ENCODE measurements around the gene RGS7. TPM values are rescaled to one million over a fixed set of nuclear protein-coding genes. Genes with fewer than 3 reads are reported as not detected.

RGS7 gene
- total RNA-seq, 1 experiment from 2014 or later, result 1.0 TPM

GRCh38 chr1:241114699-241115233 is 242.2 kb downstream of the RGS7 start:
- no peak overlapping the region for H3K4me3 Mint-ChIP-seq (ENCODE audit: low read depth, unreplicated experiment)
- peaks cover 2% of the 10 kb centered on the region for H3K9me3 Mint-ChIP-seq (ENCODE audit: low read depth, unreplicated experiment)
- peaks cover 5% of the 10 kb centered on the region for H3K36me3 Mint-ChIP-seq (ENCODE audit: insufficient read depth, unreplicated experiment)
- H3K27me3 Mint-ChIP-seq (ENCODE audit: unreplicated experiment), result no peaks in the 10 kb centered on the region
- TF ChIP-seq, protein P1, sequence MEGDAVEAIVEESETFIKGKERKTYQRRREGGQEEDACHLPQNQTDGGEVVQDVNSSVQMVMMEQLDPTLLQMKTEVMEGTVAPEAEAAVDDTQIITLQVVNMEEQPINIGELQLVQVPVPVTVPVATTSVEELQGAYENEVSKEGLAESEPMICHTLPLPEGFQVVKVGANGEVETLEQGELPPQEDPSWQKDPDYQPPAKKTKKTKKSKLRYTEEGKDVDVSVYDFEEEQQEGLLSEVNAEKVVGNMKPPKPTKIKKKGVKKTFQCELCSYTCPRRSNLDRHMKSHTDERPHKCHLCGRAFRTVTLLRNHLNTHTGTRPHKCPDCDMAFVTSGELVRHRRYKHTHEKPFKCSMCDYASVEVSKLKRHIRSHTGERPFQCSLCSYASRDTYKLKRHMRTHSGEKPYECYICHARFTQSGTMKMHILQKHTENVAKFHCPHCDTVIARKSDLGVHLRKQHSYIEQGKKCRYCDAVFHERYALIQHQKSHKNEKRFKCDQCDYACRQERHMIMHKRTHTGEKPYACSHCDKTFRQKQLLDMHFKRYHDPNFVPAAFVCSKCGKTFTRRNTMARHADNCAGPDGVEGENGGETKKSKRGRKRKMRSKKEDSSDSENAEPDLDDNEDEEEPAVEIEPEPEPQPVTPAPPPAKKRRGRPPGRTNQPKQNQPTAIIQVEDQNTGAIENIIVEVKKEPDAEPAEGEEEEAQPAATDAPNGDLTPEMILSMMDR (IDR thresholded peaks at IDR 0.05; ENCODE audit: unreplicated experiment), result no peak
- no peak for DNase-seq
- peaks cover 15% of the 10 kb centered on the region for H3K4me1 Mint-ChIP-seq (ENCODE audit: low read depth, unreplicated experiment)
- CTCF ChIA-PET, result no interaction called here
- H3K27ac Mint-ChIP-seq (ENCODE audit: unreplicated experiment), result no peak overlapping the region
- BruUV-seq (replicated peaks), result no TSS peak
- intact Hi-C loops (cut with micrococcal nuclease; ENCODE audit: unreplicated experiment), result no loop called here

DNA sequence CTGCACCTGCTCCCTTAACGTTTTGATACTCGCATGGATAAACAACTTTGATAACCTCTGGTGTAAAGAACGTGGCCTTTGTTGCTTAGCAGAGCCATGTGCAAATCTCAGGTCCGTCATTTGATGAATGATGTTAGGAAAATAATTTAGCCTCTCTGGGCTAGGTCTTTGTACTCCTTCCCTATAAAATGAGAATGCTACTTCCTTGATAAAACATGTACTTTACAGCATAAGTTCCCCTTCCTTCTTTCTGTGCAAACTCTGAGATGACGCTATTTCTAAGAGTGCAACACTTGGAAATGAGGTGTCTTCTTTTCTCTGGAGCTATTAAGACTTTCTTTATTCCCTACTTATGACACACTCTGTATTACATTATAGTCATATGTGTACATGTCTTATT is 243.4 kb downstream of the RGS7 start:
- Mint-ChIP-seq H3K4me3 (ENCODE audit: low read depth, unreplicated experiment) (no peak overlapping the region), H3K9me3 (ENCODE audit: low read depth, unreplicated experiment) (peaks cover 2% of the 10 kb centered on the region), H3K4me1 (ENCODE audit: low read depth, unreplicated experiment) (peaks cover 24% of the 10 kb centered on the region), H3K27ac (ENCODE audit: unreplicated experiment) (no peak overlapping the region), H3K27me3 (ENCODE audit: unreplicated experiment) (no peaks in the 10 kb centered on the region), H3K36me3 (ENCODE audit: insufficient read depth, unreplicated experiment) (peaks cover 5% of the 10 kb centered on the region)
- DNase-seq, result no peak
- TF ChIP-seq, protein P1 (IDR thresholded peaks at IDR 0.05; ENCODE audit: unreplicated experiment), result no peak
- BruUV-seq (replicated peaks), result no TSS peak
- intact Hi-C loops (cut with micrococcal nuclease; ENCODE audit: unreplicated experiment), result no loop called here
- CTCF ChIA-PET, result no interaction called here

GRCh38 chr1:241109039-241109438 is 248.0 kb downstream of the RGS7 start:
- CTCF ChIA-PET, result interaction anchor here (0.6 to 0.8 kb wide), 2 partner anchors 35 to 1251 kb away, joined by 3 read pairs; no protein-coding TSS in a partner anchor
- peaks cover 21% of the 10 kb centered on the region for H3K4me1 Mint-ChIP-seq (ENCODE audit: low read depth, unreplicated experiment)
- H3K36me3 Mint-ChIP-seq (ENCODE audit: insufficient read depth, unreplicated experiment), result peaks cover 5% of the 10 kb centered on the region
- DNase-seq, result no peak
- no peak overlapping the region for H3K4me3 Mint-ChIP-seq (ENCODE audit: low read depth, unreplicated experiment)
- H3K27me3 Mint-ChIP-seq (ENCODE audit: unreplicated experiment), result no peaks in the 10 kb centered on the region
- intact Hi-C loops (cut with micrococcal nuclease; ENCODE audit: unreplicated experiment), result no loop called here
- BruUV-seq (replicated peaks), result no TSS peak
- H3K9me3 Mint-ChIP-seq (ENCODE audit: low read depth, unreplicated experiment), result no peaks in the 10 kb centered on the region
- H3K27ac Mint-ChIP-seq (ENCODE audit: unreplicated experiment), result peak overlapping the region; percentile 21
- TF ChIP-seq, protein P1 (IDR thresholded peaks at IDR 0.05; ENCODE audit: unreplicated experiment), result no peak

- H3K27ac Mint-ChIP-seq (ENCODE audit: unreplicated experiment), result no peak overlapping the region
- CTCF ChIA-PET, result interaction anchor here (0.6 kb wide), 1 partner anchor 553 kb away, joined by 3 read pairs; no protein-coding TSS in a partner anchor
- H3K4me3 Mint-ChIP-seq (ENCODE audit: low read depth, unreplicated experiment), result no peak overlapping the region
- H3K9me3 Mint-ChIP-seq (ENCODE audit: low read depth, unreplicated experiment), result no peaks in the 10 kb centered on the region
- TF ChIP-seq, protein P1 (IDR thresholded peaks at IDR 0.05; ENCODE audit: unreplicated experiment), result no peak
- BruUV-seq (replicated peaks), result no TSS peak
- H3K36me3 Mint-ChIP-seq (ENCODE audit: insufficient read depth, unreplicated experiment), result no peaks in the 10 kb centered on the region
- intact Hi-C loops (cut with micrococcal nuclease; ENCODE audit: unreplicated experiment), result no loop called here
- no peak for DNase-seq
- no peaks in the 10 kb centered on the region for H3K27me3 Mint-ChIP-seq (ENCODE audit: unreplicated experiment)
- peaks cover 18% of the 10 kb centered on the region for H3K4me1 Mint-ChIP-seq (ENCODE audit: low read depth, unreplicated experiment)
Measured at GRCh38 chr1:241105147-241105546, 251.9 kb downstream of the RGS7 start.

Data from Calu3 (cell line).